Measurements from ENCODE around the gene CCDC92.

The CCDC92 gene

DNA sequence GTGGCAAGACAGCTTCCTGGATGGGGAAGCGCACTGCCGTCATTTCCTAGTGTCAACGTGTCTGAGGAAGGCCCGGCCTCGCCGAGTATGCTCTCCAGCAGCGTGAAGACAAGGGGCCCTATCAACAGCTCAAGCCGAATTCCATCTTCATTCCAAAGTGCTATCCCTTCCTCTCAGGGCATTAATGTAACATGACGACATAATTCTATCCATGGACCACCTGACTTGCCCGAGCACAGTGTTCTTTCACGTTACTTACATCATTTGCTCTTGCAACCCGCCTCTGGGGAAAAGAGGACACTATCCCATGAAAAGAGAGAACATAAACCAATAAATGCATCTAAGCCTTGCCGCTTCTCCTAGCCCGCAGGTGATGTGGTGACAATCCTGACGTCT lies 22.9 kb downstream of the CCDC92 start:
- TF ChIP-seq EP300 (IDR thresholded peaks at IDR 0.05; ENCODE audit: borderline replicate concordance) (no peak), TCF12 (IDR thresholded peaks at IDR 0.05; ENCODE audit: low read depth) (no peak), CREB1 (IDR thresholded peaks at IDR 0.05; ENCODE audit: low read depth) (no peak), YY1 (IDR thresholded peaks at IDR 0.05; ENCODE audit: low read depth) (no peak), CEBPB (IDR thresholded peaks at IDR 0.05) (no peak), TAF1 (IDR thresholded peaks at IDR 0.05; ENCODE audit: low read depth) (no peak), RAD21 (IDR thresholded peaks at IDR 0.05; ENCODE audit: low read depth) (no peak), ZBTB7A (IDR thresholded peaks at IDR 0.05; ENCODE audit: low read depth) (no peak)
- TF ChIP-seq, protein P1, sequence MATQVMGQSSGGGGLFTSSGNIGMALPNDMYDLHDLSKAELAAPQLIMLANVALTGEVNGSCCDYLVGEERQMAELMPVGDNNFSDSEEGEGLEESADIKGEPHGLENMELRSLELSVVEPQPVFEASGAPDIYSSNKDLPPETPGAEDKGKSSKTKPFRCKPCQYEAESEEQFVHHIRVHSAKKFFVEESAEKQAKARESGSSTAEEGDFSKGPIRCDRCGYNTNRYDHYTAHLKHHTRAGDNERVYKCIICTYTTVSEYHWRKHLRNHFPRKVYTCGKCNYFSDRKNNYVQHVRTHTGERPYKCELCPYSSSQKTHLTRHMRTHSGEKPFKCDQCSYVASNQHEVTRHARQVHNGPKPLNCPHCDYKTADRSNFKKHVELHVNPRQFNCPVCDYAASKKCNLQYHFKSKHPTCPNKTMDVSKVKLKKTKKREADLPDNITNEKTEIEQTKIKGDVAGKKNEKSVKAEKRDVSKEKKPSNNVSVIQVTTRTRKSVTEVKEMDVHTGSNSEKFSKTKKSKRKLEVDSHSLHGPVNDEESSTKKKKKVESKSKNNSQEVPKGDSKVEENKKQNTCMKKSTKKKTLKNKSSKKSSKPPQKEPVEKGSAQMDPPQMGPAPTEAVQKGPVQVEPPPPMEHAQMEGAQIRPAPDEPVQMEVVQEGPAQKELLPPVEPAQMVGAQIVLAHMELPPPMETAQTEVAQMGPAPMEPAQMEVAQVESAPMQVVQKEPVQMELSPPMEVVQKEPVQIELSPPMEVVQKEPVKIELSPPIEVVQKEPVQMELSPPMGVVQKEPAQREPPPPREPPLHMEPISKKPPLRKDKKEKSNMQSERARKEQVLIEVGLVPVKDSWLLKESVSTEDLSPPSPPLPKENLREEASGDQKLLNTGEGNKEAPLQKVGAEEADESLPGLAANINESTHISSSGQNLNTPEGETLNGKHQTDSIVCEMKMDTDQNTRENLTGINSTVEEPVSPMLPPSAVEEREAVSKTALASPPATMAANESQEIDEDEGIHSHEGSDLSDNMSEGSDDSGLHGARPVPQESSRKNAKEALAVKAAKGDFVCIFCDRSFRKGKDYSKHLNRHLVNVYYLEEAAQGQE (IDR thresholded peaks at IDR 0.05; ENCODE audit: low read depth), result no peak
- TF ChIP-seq, protein P2, sequence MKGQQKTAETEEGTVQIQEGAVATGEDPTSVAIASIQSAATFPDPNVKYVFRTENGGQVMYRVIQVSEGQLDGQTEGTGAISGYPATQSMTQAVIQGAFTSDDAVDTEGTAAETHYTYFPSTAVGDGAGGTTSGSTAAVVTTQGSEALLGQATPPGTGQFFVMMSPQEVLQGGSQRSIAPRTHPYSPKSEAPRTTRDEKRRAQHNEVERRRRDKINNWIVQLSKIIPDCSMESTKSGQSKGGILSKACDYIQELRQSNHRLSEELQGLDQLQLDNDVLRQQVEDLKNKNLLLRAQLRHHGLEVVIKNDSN (IDR thresholded peaks at IDR 0.05), result no peak
- TF ChIP-seq, protein P3, sequence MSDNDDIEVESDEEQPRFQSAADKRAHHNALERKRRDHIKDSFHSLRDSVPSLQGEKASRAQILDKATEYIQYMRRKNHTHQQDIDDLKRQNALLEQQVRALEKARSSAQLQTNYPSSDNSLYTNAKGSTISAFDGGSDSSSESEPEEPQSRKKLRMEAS (IDR thresholded peaks at IDR 0.05), result no peak

DNA sequence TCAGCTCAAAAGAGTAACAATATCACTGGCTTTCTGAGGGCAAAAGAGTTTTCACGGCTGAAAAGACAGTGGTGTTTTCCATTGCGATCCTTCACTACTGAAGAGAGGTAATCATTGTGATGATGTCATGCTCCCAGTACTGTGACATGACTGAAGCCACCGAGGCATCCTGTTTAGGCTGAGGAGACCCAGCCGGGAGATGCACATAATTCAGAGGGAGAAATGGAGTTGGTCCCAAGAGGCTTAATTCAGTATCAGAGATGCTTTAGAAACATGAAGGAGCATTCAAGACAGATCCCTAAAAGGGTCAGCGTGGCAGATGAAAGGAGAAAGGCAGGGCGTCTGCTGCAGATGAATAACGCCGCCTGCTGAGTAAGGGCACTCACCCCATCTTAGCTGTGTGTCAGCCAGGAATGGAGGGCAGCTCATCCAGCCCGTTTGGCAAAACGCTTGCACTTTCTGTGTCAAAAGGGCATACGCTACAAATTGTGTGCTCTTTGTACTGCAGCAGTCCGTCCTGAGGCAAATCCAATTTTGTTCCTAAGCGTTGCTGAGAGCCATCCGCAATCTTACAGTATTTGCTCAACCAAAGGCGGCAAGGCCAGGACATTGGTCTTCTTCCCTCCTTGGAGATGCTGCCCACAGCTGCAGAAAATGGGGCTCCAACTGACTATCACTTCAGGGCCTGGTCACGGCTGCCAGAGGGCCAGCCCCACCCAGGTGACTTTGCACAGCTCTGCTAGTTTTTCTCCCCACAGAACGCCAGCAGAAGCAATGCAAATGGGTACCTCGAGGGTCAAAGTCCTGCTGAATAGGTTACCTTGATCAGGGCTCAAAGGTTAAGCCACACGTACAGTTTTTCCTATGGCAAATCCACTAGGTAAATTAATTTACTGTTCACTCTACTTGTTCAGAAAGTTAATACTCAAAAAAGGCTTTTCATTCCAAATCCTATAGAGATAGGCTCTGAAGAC lies 23.5 kb downstream of the CCDC92 start:
- TF ChIP-seq ZBTB7A (IDR thresholded peaks at IDR 0.05; ENCODE audit: low read depth) (no peak), TCF12 (IDR thresholded peaks at IDR 0.05; ENCODE audit: low read depth) (no peak), FOXM1 (IDR thresholded peaks at IDR 0.05; ENCODE audit: borderline replicate concordance, low read depth) (no peak), NFIC (IDR thresholded peaks at IDR 0.05) (no peak), RAD21 (IDR thresholded peaks at IDR 0.05; ENCODE audit: low read depth) (no peak), YY1 (IDR thresholded peaks at IDR 0.05; ENCODE audit: low read depth) (no peak), TEAD4 (IDR thresholded peaks at IDR 0.05) (no peak), EGR1 (IDR thresholded peaks at IDR 0.05) (no peak), CEBPB (IDR thresholded peaks at IDR 0.05) (no peak), TAF1 (IDR thresholded peaks at IDR 0.05; ENCODE audit: low read depth) (no peak), EP300 (IDR thresholded peaks at IDR 0.05; ENCODE audit: borderline replicate concordance) (no peak), CREB1 (IDR thresholded peaks at IDR 0.05; ENCODE audit: low read depth) (no peak)
- TF ChIP-seq, protein P2 (IDR thresholded peaks at IDR 0.05), result no peak
- TF ChIP-seq, protein P3 (IDR thresholded peaks at IDR 0.05), result no peak
- TF ChIP-seq, protein P1 (IDR thresholded peaks at IDR 0.05; ENCODE audit: low read depth), result no peak

DNA sequence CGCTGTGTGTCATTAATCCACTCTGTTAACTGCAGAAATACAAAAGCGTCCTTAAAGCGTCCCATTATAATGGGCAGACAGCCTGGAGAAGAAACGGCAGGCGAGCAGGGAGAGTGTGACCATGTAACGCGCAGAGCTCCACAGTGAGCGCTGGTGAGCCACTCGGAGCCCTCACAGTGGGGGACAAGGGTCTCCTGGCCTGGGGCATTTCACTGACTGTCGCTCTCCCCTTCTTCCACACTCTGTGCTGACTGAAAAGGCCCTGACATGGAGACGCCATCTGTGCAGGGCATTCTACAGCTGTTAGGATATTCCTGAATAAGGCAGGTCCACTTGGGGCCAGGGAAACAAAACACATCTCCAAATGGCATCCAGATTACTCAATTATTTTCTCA lies 24.2 kb downstream of the CCDC92 start:
- TF ChIP-seq TAF1 (IDR thresholded peaks at IDR 0.05; ENCODE audit: low read depth) (no peak), EGR1 (IDR thresholded peaks at IDR 0.05) (no peak), RAD21 (IDR thresholded peaks at IDR 0.05; ENCODE audit: low read depth) (no peak), TEAD4 (IDR thresholded peaks at IDR 0.05) (no peak), CEBPB (IDR thresholded peaks at IDR 0.05) (no peak)
- TF ChIP-seq, protein P3 (IDR thresholded peaks at IDR 0.05), result no peak
- TF ChIP-seq, protein P2 (IDR thresholded peaks at IDR 0.05), result no peak
- TF ChIP-seq, protein P1 (IDR thresholded peaks at IDR 0.05; ENCODE audit: low read depth), result no peak
